GM21825 (cell line): ENCODE results near the gene PNMA8A.
"Not testable (repeated sequence)": the region's sequence is repeated elsewhere in the genome, so short reads cannot be mapped to it uniquely, and the experiment has no call there.

Experiments used
- ATAC-seq: cut with Tn5 transposase; IDR thresholded peaks from one replicate; pipeline ENCODE4 v1.9.1; 2021; ENCODE audit warnings: mild to moderate bottlenecking, moderate library complexity; ENCODE audit not compliant: unreplicated experiment

The PNMA8A gene, protein sequence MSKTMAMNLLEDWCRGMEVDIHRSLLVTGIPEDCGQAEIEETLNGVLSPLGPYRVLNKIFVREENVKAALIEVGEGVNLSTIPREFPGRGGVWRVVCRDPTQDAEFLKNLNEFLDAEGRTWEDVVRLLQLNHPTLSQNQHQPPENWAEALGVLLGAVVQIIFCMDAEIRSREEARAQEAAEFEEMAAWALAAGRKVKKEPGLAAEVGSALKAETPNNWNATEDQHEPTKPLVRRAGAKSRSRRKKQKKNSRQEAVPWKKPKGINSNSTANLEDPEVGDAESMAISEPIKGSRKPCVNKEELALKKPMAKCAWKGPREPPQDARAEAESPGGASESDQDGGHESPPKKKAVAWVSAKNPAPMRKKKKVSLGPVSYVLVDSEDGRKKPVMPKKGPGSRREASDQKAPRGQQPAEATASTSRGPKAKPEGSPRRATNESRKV

GRCh38 chr19:46471116-46471733, at the start of gene PNMA8A:
TSS of gene PNMA8A (minus strand) at chr19:46471563. CDS start at chr19:46471035, 528 bp downstream.
- ATAC-seq: no peak

DNA sequence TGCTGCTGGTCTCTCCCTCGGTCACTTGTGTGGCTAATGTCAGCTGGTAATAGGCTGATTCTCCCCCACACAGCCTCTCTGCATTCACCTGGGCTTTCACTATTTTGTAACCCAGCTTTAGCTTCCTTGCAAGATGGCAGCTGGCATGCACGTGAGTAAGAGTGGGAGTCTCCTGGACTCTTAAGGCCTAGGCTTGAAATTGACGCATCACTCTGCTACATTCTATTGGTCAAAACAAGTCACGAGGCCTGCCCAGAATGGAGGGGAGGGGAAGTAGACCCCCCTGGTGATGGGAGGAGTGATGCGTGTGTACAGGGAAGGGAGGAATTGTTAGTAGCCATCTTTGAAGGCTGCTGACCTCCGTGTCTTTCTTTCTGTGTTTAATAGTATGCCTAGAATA, 49.3 kb upstream of the PNMA8A start:
- ATAC-seq: no peak

DNA sequence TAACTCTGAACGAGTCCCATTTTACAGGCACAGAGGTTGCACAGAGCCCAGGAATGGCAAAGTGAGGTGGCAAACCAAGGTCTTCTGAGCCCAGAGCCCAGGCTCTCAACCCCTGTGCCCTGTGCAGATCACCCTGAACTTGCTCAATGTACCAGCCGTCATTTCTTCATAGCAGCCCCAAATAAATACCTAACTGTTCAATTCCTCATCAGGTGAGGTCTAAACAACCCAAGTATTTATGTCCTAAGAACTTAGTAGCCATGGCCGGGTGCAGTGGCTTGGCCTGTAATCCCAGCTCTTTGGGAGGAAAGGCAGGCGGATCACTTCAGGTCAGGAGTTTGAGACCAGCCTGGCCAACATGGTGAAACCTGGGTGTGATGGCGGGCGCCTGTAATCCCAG, 46.1 kb upstream of the PNMA8A start:
- ATAC-seq: no peak

- ATAC-seq: no peak
Observed at GRCh38 chr19:46515879-46516350, 44.6 kb upstream of the PNMA8A start.

DNA sequence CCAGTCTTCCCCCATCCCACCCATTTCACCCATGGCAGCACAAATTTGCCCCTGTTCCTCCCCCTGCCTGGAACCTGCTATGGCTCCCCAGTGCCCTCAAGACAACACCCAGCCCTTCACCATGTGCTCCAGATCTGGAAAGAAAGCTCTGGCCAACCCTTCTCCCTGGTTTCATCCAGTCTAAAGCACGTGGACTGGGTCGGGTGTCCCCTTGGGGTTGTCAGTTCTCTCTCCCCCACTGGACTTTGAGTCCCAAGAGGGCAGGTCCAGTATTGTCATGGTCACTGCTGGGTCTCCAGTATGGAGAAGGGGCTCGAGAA, 43.9 kb upstream of the PNMA8A start:
- ATAC-seq: no peak

DNA sequence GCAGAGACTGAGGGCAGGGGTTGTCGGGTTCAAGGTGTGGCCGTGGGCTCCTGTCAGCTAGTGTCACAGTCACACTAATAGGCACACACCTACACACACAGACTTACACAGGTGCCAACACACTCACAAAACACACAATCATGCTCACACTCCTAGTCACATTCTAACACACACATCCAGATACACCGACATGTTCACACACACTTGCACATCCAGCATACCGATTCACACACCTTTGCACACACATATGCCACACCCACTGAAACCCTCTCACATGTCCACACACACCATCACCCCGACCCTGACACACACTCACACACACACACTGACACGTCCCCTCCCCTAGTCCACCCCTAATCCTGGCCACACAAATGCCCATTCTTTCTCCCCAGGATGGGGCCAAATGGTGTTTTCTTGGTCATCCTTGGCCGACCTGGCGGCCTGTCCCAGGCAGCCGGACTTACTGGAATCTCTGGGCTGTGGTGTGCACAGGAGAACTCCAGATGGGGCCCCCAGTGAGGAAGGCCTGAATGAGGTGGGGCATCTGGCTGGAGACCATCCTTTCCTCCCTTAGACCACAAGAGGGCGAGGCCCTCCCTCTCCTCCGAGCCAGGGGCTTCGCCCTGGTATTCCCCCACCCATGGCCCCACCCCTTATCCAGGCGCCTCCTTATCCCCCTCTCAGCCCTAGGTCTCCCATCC, 43.4 kb upstream of the PNMA8A start:
- ATAC-seq: no peak

GRCh38 chr19:46513461-46514236, 42.3 kb upstream of the PNMA8A start:
- ATAC-seq: no peak

DNA sequence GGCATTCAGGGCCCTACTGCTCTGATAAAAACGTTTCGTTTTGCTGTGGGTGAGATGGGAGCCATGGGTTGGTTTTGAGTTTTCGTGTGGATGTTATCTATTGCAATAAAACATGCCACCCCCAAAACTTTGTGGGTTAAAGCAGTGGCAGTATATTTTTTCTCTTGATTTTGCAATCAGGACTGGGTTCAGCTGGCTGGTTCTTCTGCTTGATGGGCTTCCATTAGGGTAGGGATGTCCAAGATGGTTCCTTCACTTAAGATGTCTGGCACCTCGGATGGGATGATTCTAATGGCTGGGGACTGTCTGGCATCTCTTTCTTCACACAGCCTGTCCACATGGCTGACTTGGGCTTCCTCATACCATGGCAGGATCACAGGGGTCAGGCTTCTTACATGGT, 39.9 kb upstream of the PNMA8A start:
- ATAC-seq: no peak

- no peak for ATAC-seq
Observed at GRCh38 chr19:46508206-46508605, 36.8 kb upstream of the PNMA8A start.

GRCh38 chr19:46503848-46504453, 32.6 kb upstream of the PNMA8A start:
- no peak for ATAC-seq

DNA sequence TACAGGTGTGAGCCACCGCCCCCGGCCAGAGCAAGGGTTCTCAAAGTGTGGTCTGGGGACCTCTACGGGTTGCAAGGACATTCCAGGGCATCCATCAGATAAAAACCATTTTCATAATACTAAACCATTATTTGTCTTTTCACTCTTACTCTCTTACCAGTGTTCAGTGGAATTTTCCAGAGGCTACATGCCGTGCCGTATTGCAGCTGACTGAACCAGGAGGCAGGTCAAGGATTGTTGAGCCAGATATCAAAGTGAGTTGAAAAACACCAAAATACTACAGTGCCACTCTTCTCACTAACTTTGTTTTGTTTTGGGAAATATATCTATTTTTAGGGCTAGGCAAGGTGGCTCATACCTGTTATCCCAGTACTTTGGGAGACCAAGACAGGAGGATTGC, 31.5 kb upstream of the PNMA8A start:
- ATAC-seq: no peak

DNA sequence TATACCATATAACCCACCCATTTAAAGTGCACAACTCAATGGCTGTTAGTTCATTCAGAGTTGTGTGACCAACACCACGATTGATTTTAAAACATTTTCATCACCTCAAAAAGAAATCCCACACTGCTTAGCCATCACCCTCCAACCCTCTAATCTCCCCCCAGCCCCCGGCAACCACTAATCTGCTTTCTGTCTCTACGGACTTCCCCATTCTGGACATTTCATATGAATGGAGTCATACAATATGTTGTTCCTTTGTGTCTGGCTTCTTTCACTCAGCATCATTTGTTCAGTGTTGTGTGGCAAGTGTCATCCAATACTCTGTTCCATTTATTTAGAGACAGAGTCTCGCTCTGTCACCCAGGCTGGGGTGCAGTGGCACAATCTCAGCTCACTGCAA, 28.3 kb upstream of the PNMA8A start:
- no peak for ATAC-seq

- ATAC-seq: no peak
Observed at GRCh38 chr19:46497773-46498172, 26.4 kb upstream of the PNMA8A start.

DNA sequence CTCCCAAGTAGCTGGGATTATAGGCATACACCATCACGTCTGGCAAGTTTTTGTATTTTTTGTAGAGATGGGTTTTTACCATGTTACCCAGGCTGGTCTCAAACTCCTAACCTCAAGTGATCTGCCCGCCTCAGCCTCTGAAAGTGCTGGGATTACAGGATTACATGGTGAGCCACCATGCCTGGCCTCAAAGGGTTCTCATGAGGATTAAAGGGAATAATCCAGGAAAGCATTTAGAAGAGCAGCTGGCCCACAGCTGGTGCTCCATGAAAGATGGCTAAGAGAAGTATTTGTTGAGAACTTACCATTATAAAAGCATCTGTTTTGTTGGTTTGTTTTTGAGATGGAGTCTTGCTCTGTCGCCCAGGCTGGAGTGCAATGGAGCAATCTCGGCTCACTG, 25.5 kb upstream of the PNMA8A start:
- ATAC-seq: not testable (repeated sequence)

DNA sequence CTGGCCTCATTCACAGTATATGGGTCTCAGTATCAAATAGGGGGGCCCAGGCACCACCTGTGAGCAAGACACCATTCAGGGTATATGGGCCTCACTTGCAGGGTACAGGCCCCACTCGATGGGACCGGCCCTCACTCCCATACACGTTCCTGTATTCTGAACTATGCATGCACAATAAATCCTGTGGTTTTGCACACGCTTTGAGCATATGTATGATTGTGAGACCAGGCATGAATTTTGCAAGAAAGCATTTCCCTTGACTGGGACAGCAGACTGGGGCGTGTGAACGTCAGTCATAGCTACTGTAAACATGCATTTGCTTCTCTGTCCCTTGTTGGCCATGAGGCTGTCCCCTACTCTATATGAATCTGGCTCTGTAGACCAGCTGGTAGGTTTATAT, 24.9 kb upstream of the PNMA8A start:
- ATAC-seq: no peak

DNA sequence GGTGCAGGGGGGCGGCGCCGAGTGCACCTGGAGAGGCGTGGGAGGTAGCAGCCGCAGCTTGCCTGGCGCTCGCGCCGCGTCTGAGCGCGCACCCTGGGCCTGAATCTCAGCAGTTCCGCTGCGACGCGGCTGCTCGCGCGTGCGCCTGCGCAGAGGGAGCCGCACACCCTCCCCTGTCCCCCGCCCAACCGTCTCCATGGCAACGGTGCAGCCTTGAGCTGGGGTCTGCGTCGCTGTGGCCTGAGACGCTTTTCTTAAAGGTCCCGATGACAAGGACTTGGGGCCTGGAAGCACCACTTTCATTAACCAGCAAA, 24.4 kb upstream of the PNMA8A start, which contains the start of gene PNMA8B:
Gene PNMA8B, minus strand, starts transcription at position 82 of the 314 bp plus-strand sequence. CDS start 402 bp downstream, outside the sequence.
- ATAC-seq: no peak

DNA sequence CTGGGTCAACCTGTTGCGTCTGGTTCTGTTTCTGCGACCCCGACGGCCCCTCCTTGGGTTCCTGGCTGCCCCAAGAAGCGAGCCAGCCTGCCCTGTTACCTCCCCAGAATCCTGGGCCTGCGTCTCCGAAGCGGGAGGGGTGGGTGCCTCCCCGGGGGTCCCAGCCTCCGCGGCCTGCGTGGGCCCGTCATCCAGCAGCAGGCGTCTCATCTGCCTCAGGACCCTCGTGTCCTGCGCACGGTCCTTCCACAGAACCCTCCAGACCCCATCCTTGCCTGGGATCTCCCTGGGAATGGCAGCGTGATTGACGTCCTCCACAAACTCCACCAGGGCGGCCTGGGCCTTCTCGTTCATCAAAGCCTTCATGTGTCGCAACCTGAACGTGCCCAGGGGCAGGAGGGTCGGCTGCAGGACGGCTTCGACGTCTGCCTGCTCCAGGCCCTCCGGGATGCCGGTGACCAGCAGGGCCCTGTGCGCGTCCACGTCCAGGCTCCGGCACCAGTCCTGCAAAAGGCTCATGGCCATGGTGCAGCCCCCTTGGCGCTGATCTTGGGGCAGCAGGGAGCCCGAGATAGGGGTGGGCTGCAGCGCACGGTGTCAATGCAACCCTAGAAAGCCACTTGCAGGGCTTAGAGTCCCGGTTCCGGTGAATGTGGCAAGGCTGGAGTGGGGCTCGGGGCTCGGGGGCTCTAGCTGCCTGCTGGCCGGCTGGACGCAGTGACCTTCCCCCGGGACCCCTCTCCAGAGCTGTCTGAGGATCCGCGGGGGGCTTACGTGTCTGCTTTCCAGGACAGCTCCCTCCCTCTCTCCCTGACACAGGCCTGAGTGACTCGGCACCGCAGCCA, 23.8 kb upstream of the PNMA8A start:
- no peak for ATAC-seq

- no peak for ATAC-seq
Observed at GRCh38 chr19:46494146-46494940, 23.0 kb upstream of the PNMA8A start.
